Liver (tissue), 3 donors: ENCODE measurements around the gene SMIM27.

Experiments used
- EGR1 ChIP-seq, 2 donors: IDR thresholded peaks; 2 replicates each; pipeline ENCODE4 v1.6.1; 2016 to 2018; ENCODE audit warnings: antibody characterized with exemption in 2 of 2, low read depth in 2 of 2
- RAD21 ChIP-seq, 2 donors: IDR thresholded peaks; 2 replicates each; pipeline ENCODE4 v1.6.1; 2016; ENCODE audit warnings: antibody characterized with exemption in 2 of 2, mild to moderate bottlenecking in 2 of 2
- TAF1 ChIP-seq: conservative IDR thresholded peaks from 2 replicates; pipeline ENCODE4 v1.6.1; 2016; ENCODE audit warnings: antibody characterized with exemption, mild to moderate bottlenecking
- TF ChIP-seq, protein P1 (sequence below): fragments of 150-350 bp; IDR thresholded peaks from 2 replicates; pipeline ENCODE4 v1.5.1; 2017; ENCODE audit warnings: improper control_type of control experiment, low read depth, low read length; ENCODE audit not compliant: missing input control
- TF ChIP-seq, protein P2 (sequence below): IDR thresholded peaks from 2 replicates; pipeline ENCODE4 v1.6.1; 2016; ENCODE audit warnings: antibody characterized with exemption
- TF ChIP-seq, protein P3 (sequence below): IDR thresholded peaks from 2 replicates; pipeline ENCODE4 v1.6.1; 2016; ENCODE audit warnings: antibody characterized with exemption, mild to moderate bottlenecking
- donor health status: healthy.
- donor health status: healthy.

DNA sequence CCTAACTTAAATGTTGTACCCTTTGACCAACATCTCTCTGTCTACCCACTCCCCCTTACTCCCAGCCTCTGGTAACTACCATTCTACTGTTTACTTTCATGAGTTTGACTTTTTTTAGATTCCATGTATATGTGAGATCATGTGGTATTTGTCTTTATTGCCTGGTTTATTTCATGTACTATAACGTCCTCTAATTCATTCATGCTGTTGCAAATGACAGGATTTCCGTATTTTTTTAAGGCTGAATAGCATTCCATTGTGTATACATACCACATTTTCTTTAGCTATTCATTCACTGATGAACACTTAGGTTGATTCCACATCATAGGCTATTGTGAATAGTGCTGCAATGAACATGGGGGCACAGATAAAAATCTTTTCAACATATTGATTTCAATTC, 32.7 kb downstream of the SMIM27 start:
- TF ChIP-seq, protein P1, sequence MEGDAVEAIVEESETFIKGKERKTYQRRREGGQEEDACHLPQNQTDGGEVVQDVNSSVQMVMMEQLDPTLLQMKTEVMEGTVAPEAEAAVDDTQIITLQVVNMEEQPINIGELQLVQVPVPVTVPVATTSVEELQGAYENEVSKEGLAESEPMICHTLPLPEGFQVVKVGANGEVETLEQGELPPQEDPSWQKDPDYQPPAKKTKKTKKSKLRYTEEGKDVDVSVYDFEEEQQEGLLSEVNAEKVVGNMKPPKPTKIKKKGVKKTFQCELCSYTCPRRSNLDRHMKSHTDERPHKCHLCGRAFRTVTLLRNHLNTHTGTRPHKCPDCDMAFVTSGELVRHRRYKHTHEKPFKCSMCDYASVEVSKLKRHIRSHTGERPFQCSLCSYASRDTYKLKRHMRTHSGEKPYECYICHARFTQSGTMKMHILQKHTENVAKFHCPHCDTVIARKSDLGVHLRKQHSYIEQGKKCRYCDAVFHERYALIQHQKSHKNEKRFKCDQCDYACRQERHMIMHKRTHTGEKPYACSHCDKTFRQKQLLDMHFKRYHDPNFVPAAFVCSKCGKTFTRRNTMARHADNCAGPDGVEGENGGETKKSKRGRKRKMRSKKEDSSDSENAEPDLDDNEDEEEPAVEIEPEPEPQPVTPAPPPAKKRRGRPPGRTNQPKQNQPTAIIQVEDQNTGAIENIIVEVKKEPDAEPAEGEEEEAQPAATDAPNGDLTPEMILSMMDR, result no peak
- TF ChIP-seq, protein P2, sequence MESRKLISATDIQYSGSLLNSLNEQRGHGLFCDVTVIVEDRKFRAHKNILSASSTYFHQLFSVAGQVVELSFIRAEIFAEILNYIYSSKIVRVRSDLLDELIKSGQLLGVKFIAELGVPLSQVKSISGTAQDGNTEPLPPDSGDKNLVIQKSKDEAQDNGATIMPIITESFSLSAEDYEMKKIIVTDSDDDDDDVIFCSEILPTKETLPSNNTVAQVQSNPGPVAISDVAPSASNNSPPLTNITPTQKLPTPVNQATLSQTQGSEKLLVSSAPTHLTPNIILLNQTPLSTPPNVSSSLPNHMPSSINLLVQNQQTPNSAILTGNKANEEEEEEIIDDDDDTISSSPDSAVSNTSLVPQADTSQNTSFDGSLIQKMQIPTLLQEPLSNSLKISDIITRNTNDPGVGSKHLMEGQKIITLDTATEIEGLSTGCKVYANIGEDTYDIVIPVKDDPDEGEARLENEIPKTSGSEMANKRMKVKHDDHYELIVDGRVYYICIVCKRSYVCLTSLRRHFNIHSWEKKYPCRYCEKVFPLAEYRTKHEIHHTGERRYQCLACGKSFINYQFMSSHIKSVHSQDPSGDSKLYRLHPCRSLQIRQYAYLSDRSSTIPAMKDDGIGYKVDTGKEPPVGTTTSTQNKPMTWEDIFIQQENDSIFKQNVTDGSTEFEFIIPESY, result no peak
- TF ChIP-seq TAF1, result no peak
- TF ChIP-seq, protein P3, sequence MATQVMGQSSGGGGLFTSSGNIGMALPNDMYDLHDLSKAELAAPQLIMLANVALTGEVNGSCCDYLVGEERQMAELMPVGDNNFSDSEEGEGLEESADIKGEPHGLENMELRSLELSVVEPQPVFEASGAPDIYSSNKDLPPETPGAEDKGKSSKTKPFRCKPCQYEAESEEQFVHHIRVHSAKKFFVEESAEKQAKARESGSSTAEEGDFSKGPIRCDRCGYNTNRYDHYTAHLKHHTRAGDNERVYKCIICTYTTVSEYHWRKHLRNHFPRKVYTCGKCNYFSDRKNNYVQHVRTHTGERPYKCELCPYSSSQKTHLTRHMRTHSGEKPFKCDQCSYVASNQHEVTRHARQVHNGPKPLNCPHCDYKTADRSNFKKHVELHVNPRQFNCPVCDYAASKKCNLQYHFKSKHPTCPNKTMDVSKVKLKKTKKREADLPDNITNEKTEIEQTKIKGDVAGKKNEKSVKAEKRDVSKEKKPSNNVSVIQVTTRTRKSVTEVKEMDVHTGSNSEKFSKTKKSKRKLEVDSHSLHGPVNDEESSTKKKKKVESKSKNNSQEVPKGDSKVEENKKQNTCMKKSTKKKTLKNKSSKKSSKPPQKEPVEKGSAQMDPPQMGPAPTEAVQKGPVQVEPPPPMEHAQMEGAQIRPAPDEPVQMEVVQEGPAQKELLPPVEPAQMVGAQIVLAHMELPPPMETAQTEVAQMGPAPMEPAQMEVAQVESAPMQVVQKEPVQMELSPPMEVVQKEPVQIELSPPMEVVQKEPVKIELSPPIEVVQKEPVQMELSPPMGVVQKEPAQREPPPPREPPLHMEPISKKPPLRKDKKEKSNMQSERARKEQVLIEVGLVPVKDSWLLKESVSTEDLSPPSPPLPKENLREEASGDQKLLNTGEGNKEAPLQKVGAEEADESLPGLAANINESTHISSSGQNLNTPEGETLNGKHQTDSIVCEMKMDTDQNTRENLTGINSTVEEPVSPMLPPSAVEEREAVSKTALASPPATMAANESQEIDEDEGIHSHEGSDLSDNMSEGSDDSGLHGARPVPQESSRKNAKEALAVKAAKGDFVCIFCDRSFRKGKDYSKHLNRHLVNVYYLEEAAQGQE, result no peak
- no peak for TF ChIP-seq EGR1 (IDR thresholded peaks at IDR 0.05; ENCODE audit: low read depth in 2 of 2)
- no peak for TF ChIP-seq RAD21 (IDR thresholded peaks at IDR 0.05)
